Ovary (tissue), 9 donors: Measurements from ENCODE around the gene MAFG. TPM values are rescaled to one million over a fixed set of nuclear protein-coding genes. Genes with fewer than 3 reads are reported as not detected.

Experiments
- DNase-seq, 5 donors: peaks; one replicate each; pipeline ENCODE4 v3.0.0-alpha.2; 2019 to 2020
- H3K27ac ChIP-seq, 2 donors: fragments of 200-600 bp; one replicate each; pipeline versions ENCODE4 v1.5.1 to v1.8.0; 2019 to 2022
- H3K27me3 ChIP-seq: fragments of 200-600 bp; one replicate; pipeline ENCODE4 v1.8.0; 2022
- H3K36me3 ChIP-seq: fragments of 200-600 bp; sonication (generic); one replicate; pipeline ENCODE4 v1.5.1; 2019
- H3K4me1 ChIP-seq: one replicate; pipeline ENCODE4 v1.8.1; 2013; ENCODE audit warnings: mild to moderate bottlenecking, moderate library complexity; ENCODE audit not compliant: insufficient read depth
- H3K4me3 ChIP-seq: fragments of 200-600 bp; sonication (generic); one replicate; pipeline ENCODE4 v1.5.1; 2017
- H3K9me3 ChIP-seq, 2 donors: fragments of 200-600 bp in 1 of 2; sonication (generic) in 1 of 2; one replicate each; pipeline versions ENCODE4 v1.5.1 to v1.8.1; 2013 to 2019; ENCODE audit warnings: mild to moderate bottlenecking in 1 of 2, moderate library complexity in 1 of 2
- CTCF ChIP-seq, 3 donors: fragments of 450-650 bp in 2 of 3; fragments of 200-600 bp in 1 of 3; IDR thresholded peaks; one replicate each; pipeline versions ENCODE4 v1.5.1 to v1.8.0; 2016 to 2022; ENCODE audit warnings: antibody characterized with exemption in 3 of 3, mild to moderate bottlenecking in 1 of 3
- EP300 ChIP-seq: sonication (generic); formaldehyde crosslinking; IDR thresholded peaks from one replicate; pipeline ENCODE4 v1.6.1; 2017; ENCODE audit warnings: antibody characterized with exemption
- POLR2A ChIP-seq: fragments of 450-650 bp; IDR thresholded peaks from one replicate; pipeline ENCODE4 v1.6.1; 2017; ENCODE audit warnings: antibody characterized with exemption, mild to moderate bottlenecking, moderate library complexity
- WGBS, 3 donors: extraction: QIAGEN DNeasy Blood & Tissue Kit in 1 of 3; methylation state at CpG; one replicate each; pipeline versions ENCODE4 v1.1.5 to v1.1.7; 2013 to 2017; 5-methylcytosine and 5-hydroxymethylcytosine counted together
- intact Hi-C, 4 donors: fragments of 100-400 bp; cut with DNase I; formaldehyde crosslinking; loops; one replicate each; pipeline versions ENCODE4 v1.11.0 to v1.15.1; 2022 to 2023
- polyA plus RNA-seq, 2 donors: library from polyadenylated mRNA; stranded (reverse); fragments of 200-250 nt in 1 of 2; fragments of 350-450 nt in 1 of 2; fragmentation: Illumina TruSeq in 1 of 2; extraction: RNeasy Lipid Tissue Mini Kit (QIAGEN cat#74804) in 1 of 2; gene quantifications; one replicate each; pipeline ENCODE4 v1.2.3, GENCODE V29; 2013 to 2014
- total RNA-seq, 7 donors: library from RNA; depleted of rRNA in 2 of 7; stranded (reverse); fragments of >200 nt in 2 of 7; fragmentation: NEBNext Ultra II Directional in 3 of 7; extraction: Animal tissue kit (Norgen Biotek cat#: 25700) in 3 of 7; gene quantifications; one replicate each; pipeline versions ENCODE4 v1.1.0 to v1.2.4, GENCODE V29; 2016 to 2023
- donor health status: DM: no; HTN: no; CAD: no; lungs with moderate emphysema.
- donor health status: DM: no; HTN: no; CAD: no.
- donor health status: Bipolar disorder and iron deficiency.
- donor health status: DM: yes; HTN: yes; CAD: no.
- donor health status: DM: no; HTN: no; CAD: no.
- donor health status: DM: yes; HTN: yes; CAD: no.

MAFG gene
- total and polyA plus RNA-seq, 9 donors = 9.5 to 21.1 (median 13.9) TPM

DNA sequence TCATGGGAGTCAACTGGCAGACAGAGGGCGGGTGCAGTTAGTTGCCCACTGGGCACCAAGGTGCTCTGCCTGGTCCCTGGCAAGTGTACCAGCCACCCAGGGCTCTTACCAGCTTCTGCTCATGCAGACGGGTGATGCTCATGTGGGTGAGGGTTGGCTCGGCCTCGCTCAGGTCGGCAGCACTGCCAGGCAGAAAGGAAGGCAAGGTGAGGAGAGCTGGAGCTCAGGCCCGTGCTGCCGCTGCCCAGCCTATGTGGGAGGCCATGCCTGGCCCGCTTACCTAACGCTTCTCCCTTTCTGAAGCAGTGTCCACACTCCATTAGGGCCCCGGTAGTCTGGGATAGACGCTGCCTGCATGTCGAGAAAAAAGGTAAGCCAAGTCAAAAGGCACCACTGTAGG, 12.2 kb downstream of the MAFG start:
- peaks cover 6% of the 10 kb centered on the region for H3K4me1 ChIP-seq
- H3K4me3 ChIP-seq = no peak overlapping the region
- TF ChIP-seq EP300 = no peak
- TF ChIP-seq POLR2A = no peak
- TF ChIP-seq CTCF (IDR thresholded peaks at IDR 0.05) = no peak
- intact Hi-C loops = no loop called here
- no peaks in the 10 kb centered on the region for H3K9me3 ChIP-seq
- 88 to 92% (median 90%) methylated on average over 12 of the region's 12 CpGs for WGBS, 3 donors
- no peak overlapping the region for H3K27ac ChIP-seq
- no peaks in the 10 kb centered on the region for H3K27me3 ChIP-seq
- no peak for DNase-seq
- no peaks in the 10 kb centered on the region for H3K36me3 ChIP-seq

- Histone ChIP-seq H3K27me3 (no peaks in the 10 kb centered on the region), H3K4me1 (peaks cover 6% of the 10 kb centered on the region), H3K4me3 (no peak overlapping the region), H3K36me3 (no peaks in the 10 kb centered on the region), H3K27ac (no peak overlapping the region), H3K9me3 (no peaks in the 10 kb centered on the region)
- WGBS, 3 donors = 95 to 96% (median 96%) methylated on average over 35 to 36 of the region's 36 CpGs
- intact Hi-C loops = no loop called here
- TF ChIP-seq POLR2A (no peak), CTCF (IDR thresholded peaks at IDR 0.05) (no peak), EP300 (no peak)
- DNase-seq = no peak
These were observed 13.3 kb downstream of the MAFG start for GRCh38 chr17:81914103-81914850.

GRCh38 chr17:81913394-81914102, 14.0 kb downstream of the MAFG start:
- intact Hi-C loops = no loop called here
- TF ChIP-seq POLR2A (no peak), CTCF (IDR thresholded peaks at IDR 0.05) (no peak), EP300 (no peak)
- Histone ChIP-seq H3K4me1 (peaks cover 6% of the 10 kb centered on the region), H3K27ac (no peak overlapping the region), H3K36me3 (no peaks in the 10 kb centered on the region), H3K4me3 (no peak overlapping the region), H3K9me3 (no peaks in the 10 kb centered on the region), H3K27me3 (no peaks in the 10 kb centered on the region)
- no peak for DNase-seq
- WGBS, 3 donors = 91 to 94% (median 92%) methylated on average over 30 to 31 of the region's 31 CpGs

- 90 to 93% (median 91%) methylated on average over 32 of the region's 32 CpGs for WGBS, 3 donors
- DNase-seq = no peak
- Histone ChIP-seq H3K4me3 (no peak overlapping the region), H3K27ac (no peak overlapping the region), H3K4me1 (peaks cover 5% of the 10 kb centered on the region), H3K27me3 (no peaks in the 10 kb centered on the region), H3K36me3 (no peaks in the 10 kb centered on the region), H3K9me3 (no peaks in the 10 kb centered on the region)
- TF ChIP-seq POLR2A = no peak
- TF ChIP-seq EP300 = no peak
- TF ChIP-seq CTCF (IDR thresholded peaks at IDR 0.05) = no peak
- intact Hi-C loops = no loop called here
These were observed 14.9 kb downstream of the MAFG start for GRCh38 chr17:81912441-81913309.
